HG03378 (cell line): ENCODE measurements around the gene RREB1.

Experiments used
- ATAC-seq: cut with Tn5 transposase; IDR thresholded peaks from one replicate; pipeline ENCODE4 v1.9.1; 2021; ENCODE audit warnings: mild to moderate bottlenecking, moderate library complexity; ENCODE audit not compliant: unreplicated experiment

RREB1 gene

GRCh38 chr6:7239590-7239948 lies 131.8 kb downstream of the RREB1 start:
- ATAC-seq: no peak

GRCh38 chr6:7240351-7240750 lies 132.6 kb downstream of the RREB1 start:
- no peak for ATAC-seq

- ATAC-seq: no peak
Observed at GRCh38 chr6:7241160-7241559, 133.4 kb downstream of the RREB1 start.

GRCh38 chr6:7241709-7242645 lies 134.2 kb downstream of the RREB1 start:
- no peak for ATAC-seq

GRCh38 chr6:7242835-7243178 lies 135.0 kb downstream of the RREB1 start:
- no peak for ATAC-seq

- ATAC-seq: no peak
Observed at GRCh38 chr6:7243179-7243981, 135.6 kb downstream of the RREB1 start.

GRCh38 chr6:7245668-7246393 lies 138.1 kb downstream of the RREB1 start:
- ATAC-seq: no peak

- ATAC-seq: no peak
Observed at GRCh38 chr6:7246401-7247178, 138.8 kb downstream of the RREB1 start.

- no peak for ATAC-seq
Observed at GRCh38 chr6:7247179-7247456, 139.4 kb downstream of the RREB1 start.

- ATAC-seq: no peak
Observed at GRCh38 chr6:7247828-7248227, 140.1 kb downstream of the RREB1 start.

GRCh38 chr6:7249391-7249790 lies 141.6 kb downstream of the RREB1 start:
- no peak for ATAC-seq

GRCh38 chr6:7249946-7250643 lies 142.3 kb downstream of the RREB1 start:
- no peak for ATAC-seq

GRCh38 chr6:7250812-7251211 lies 143.1 kb downstream of the RREB1 start:
- no peak for ATAC-seq

GRCh38 chr6:7251646-7252260 lies 144.0 kb downstream of the RREB1 start:
- no peak for ATAC-seq

GRCh38 chr6:7252390-7252789 lies 144.6 kb downstream of the RREB1 start:
- ATAC-seq: no peak

- no peak for ATAC-seq
Observed at GRCh38 chr6:7254980-7255835, 147.4 kb downstream of the RREB1 start.

GRCh38 chr6:7255918-7256317 lies 148.2 kb downstream of the RREB1 start:
- ATAC-seq: no peak

GRCh38 chr6:7256785-7257184 lies 149.0 kb downstream of the RREB1 start:
- ATAC-seq: no peak
